ENCODE data around the gene TBC1D5. TPM values are rescaled to one million over a fixed set of nuclear protein-coding genes. Genes with fewer than 3 reads are reported as not detected.

TBC1D5 gene
- total and polyA plus RNA-seq, 12 donors = 6.7 to 35.6 (median 30.5) TPM

GRCh38 chr3:17329927-17330326 lies 412.5 kb downstream of the TBC1D5 start:
- no peak for TF ChIP-seq CTCF (IDR thresholded peaks at IDR 0.05)
- Histone ChIP-seq H3K27me3 (no peaks in the 10 kb centered on the region), H3K4me3 (no peak overlapping the region), H3K27ac (no peak overlapping the region), H3K4me1 (peaks cover 0 to 8% (median 0%) of the 10 kb centered on the region in 9 donors), H3K36me3 (no peaks in the 10 kb centered on the region), H3K9me3 (no peaks in the 10 kb centered on the region)
- DNase-seq = no peak
- intact Hi-C loops (cut with DNase I) = no loop called here
- ATAC-seq = no peak
- WGBS, 2 donors = 98 to 100% methylated on average over 1 of the region's 1 CpG

- Histone ChIP-seq H3K27ac (no peak overlapping the region), H3K27me3 (no peaks in the 10 kb centered on the region), H3K36me3 (no peaks in the 10 kb centered on the region), H3K4me1 (peaks cover 0 to 32% (median 11%) of the 10 kb centered on the region in 9 donors), H3K9me3 (no peaks in the 10 kb centered on the region), H3K4me3 (no peak overlapping the region)
- intact Hi-C loops (cut with DNase I) = no loop called here
- whole genome bisulfite sequencing, 2 donors = 46% methylated on average over 5 of the region's 5 CpGs
- ATAC-seq = no peak
- DNase-seq = no peak
- TF ChIP-seq CTCF (IDR thresholded peaks at IDR 0.05) = no peak
These were observed 420.2 kb downstream of the TBC1D5 start for GRCh38 chr3:17322106-17322793.

- no peaks in the 10 kb centered on the region for H3K27me3 ChIP-seq
- no peaks in the 10 kb centered on the region for H3K36me3 ChIP-seq
- DNase-seq = no peak
- intact Hi-C loops (cut with DNase I) = no loop called here
- H3K4me3 ChIP-seq = no peak overlapping the region
- H3K4me1 ChIP-seq = peaks cover 0 to 32% (median 11%) of the 10 kb centered on the region in 9 donors
- no peak for ATAC-seq
- H3K9me3 ChIP-seq = no peaks in the 10 kb centered on the region
- no peak for TF ChIP-seq CTCF (IDR thresholded peaks at IDR 0.05)
- H3K27ac ChIP-seq = no peak overlapping the region
These were observed 422.2 kb downstream of the TBC1D5 start for GRCh38 chr3:17320266-17320665.

GRCh38 chr3:17315897-17316296 lies 426.5 kb downstream of the TBC1D5 start:
- 86 to 91% methylated on average over 3 of the region's 3 CpGs for WGBS, 2 donors
- ATAC-seq = no peak
- H3K27me3 ChIP-seq = no peaks in the 10 kb centered on the region

More at GRCh38 chr3:17315897-17316296, 426.5 kb downstream of the TBC1D5 start:
- Histone ChIP-seq H3K4me3 (no peak overlapping the region), H3K27ac (no peak overlapping the region), H3K4me1 (peaks cover 0 to 26% (median 8%) of the 10 kb centered on the region in 9 donors), H3K36me3 (no peaks in the 10 kb centered on the region), H3K9me3 (no peaks in the 10 kb centered on the region)
- intact Hi-C loops (cut with DNase I) = no loop called here
- no peak for DNase-seq
- no peak for TF ChIP-seq CTCF (IDR thresholded peaks at IDR 0.05)
